ENCODE data around the gene CPPED1. TPM values are rescaled to one million over a fixed set of nuclear protein-coding genes. Genes with fewer than 3 reads are reported as not detected.

Gene CPPED1
- total and polyA plus RNA-seq, 7 donors, result 9.5 to 23.8 (median 11.1) TPM

- no peak overlapping the region for H3K27ac ChIP-seq
- 88 to 95% methylated on average over 7 of the region's 7 CpGs for WGBS, 2 donors
- H3K9me3 ChIP-seq, result peaks cover 0 to 7% (median 0%) of the 10 kb centered on the region in 4 donors
- no peak overlapping the region for H3K4me3 ChIP-seq
- no peaks in the 10 kb centered on the region for H3K36me3 ChIP-seq
- intact Hi-C loops (cut with DNase I), result no loop called here
- no peaks in the 10 kb centered on the region for H3K27me3 ChIP-seq
- H3K4me1 ChIP-seq, result no peaks in the 10 kb centered on the region
- no peak for TF ChIP-seq EP300 (IDR thresholded peaks at IDR 0.05)
- no peak for TF ChIP-seq POLR2AphosphoS5 (IDR thresholded peaks at IDR 0.05)
- TF ChIP-seq CTCF (IDR thresholded peaks at IDR 0.05), result no peak
- TF ChIP-seq POLR2A (IDR thresholded peaks at IDR 0.05), result no peak
- DNase-seq, result no peak
Measured at GRCh38 chr16:12747827-12748226, 55.9 kb downstream of the CPPED1 start.

GRCh38 chr16:12747261-12747660 lies 56.4 kb downstream of the CPPED1 start:
- H3K4me1 ChIP-seq, result no peaks in the 10 kb centered on the region
- WGBS, 2 donors, result 87 to 94% methylated on average over 2 of the region's 2 CpGs
- peaks cover 0 to 7% (median 0%) of the 10 kb centered on the region in 4 donors for H3K9me3 ChIP-seq
- no peak overlapping the region for H3K27ac ChIP-seq
- H3K27me3 ChIP-seq, result no peaks in the 10 kb centered on the region
- H3K4me3 ChIP-seq, result no peak overlapping the region
- no peak for TF ChIP-seq EP300 (IDR thresholded peaks at IDR 0.05)
- TF ChIP-seq POLR2A (IDR thresholded peaks at IDR 0.05), result no peak
- TF ChIP-seq POLR2AphosphoS5 (IDR thresholded peaks at IDR 0.05), result no peak
- no peak for TF ChIP-seq CTCF (IDR thresholded peaks at IDR 0.05)
- no peaks in the 10 kb centered on the region for H3K36me3 ChIP-seq
- intact Hi-C loops (cut with DNase I), result no loop called here
- no peak for DNase-seq

- H3K27ac ChIP-seq, result no peak overlapping the region
- no peak for TF ChIP-seq POLR2AphosphoS5 (IDR thresholded peaks at IDR 0.05)
- no peak for TF ChIP-seq POLR2A (IDR thresholded peaks at IDR 0.05)
- no peak for TF ChIP-seq CTCF (IDR thresholded peaks at IDR 0.05)
- no peak for TF ChIP-seq EP300 (IDR thresholded peaks at IDR 0.05)
- no peak for DNase-seq
- no peaks in the 10 kb centered on the region for H3K27me3 ChIP-seq
- H3K4me1 ChIP-seq, result no peaks in the 10 kb centered on the region
- no peaks in the 10 kb centered on the region for H3K36me3 ChIP-seq
- H3K9me3 ChIP-seq, result peaks cover 0 to 7% (median 0%) of the 10 kb centered on the region in 4 donors
- intact Hi-C loops (cut with DNase I), result no loop called here
- H3K4me3 ChIP-seq, result no peak overlapping the region
- WGBS, 2 donors, result 98% methylated on average over 4 of the region's 4 CpGs
Measured at GRCh38 chr16:12744860-12745259, 58.8 kb downstream of the CPPED1 start.

- no peak for DNase-seq
- Histone ChIP-seq H3K27me3 (no peaks in the 10 kb centered on the region), H3K9me3 (peaks cover 0 to 7% (median 0%) of the 10 kb centered on the region in 4 donors), H3K27ac (no peak overlapping the region), H3K4me3 (no peak overlapping the region), H3K36me3 (no peaks in the 10 kb centered on the region), H3K4me1 (no peaks in the 10 kb centered on the region)
- intact Hi-C loops (cut with DNase I), result no loop called here
- no peak for TF ChIP-seq EP300 (IDR thresholded peaks at IDR 0.05)
- no peak for TF ChIP-seq CTCF (IDR thresholded peaks at IDR 0.05)
- TF ChIP-seq POLR2AphosphoS5 (IDR thresholded peaks at IDR 0.05), result no peak
- 74 to 78% methylated on average over 4 of the region's 4 CpGs for WGBS, 2 donors
Measured at GRCh38 chr16:12742741-12743140, 60.9 kb downstream of the CPPED1 start.

- WGBS, 2 donors, result 89 to 95% methylated on average over 6 of the region's 6 CpGs
Measured at GRCh38 chr16:12740986-12741610, 62.6 kb downstream of the CPPED1 start.

More at GRCh38 chr16:12740986-12741610, 62.6 kb downstream of the CPPED1 start:
- DNase-seq, result no peak
- TF ChIP-seq POLR2AphosphoS5 (IDR thresholded peaks at IDR 0.05), result no peak
- no peak for TF ChIP-seq CTCF (IDR thresholded peaks at IDR 0.05)
- TF ChIP-seq POLR2A (IDR thresholded peaks at IDR 0.05), result no peak
- no peak for TF ChIP-seq EP300 (IDR thresholded peaks at IDR 0.05)
- Histone ChIP-seq H3K9me3 (peaks cover 0 to 7% (median 0%) of the 10 kb centered on the region in 4 donors), H3K4me1 (no peaks in the 10 kb centered on the region), H3K27me3 (no peaks in the 10 kb centered on the region), H3K27ac (no peak overlapping the region), H3K4me3 (no peak overlapping the region), H3K36me3 (no peaks in the 10 kb centered on the region)
- intact Hi-C loops (cut with DNase I), result no loop called here

Data from sigmoid colon (tissue), 7 donors.